ENCODE data around the gene EHD4.

EHD4 gene

DNA sequence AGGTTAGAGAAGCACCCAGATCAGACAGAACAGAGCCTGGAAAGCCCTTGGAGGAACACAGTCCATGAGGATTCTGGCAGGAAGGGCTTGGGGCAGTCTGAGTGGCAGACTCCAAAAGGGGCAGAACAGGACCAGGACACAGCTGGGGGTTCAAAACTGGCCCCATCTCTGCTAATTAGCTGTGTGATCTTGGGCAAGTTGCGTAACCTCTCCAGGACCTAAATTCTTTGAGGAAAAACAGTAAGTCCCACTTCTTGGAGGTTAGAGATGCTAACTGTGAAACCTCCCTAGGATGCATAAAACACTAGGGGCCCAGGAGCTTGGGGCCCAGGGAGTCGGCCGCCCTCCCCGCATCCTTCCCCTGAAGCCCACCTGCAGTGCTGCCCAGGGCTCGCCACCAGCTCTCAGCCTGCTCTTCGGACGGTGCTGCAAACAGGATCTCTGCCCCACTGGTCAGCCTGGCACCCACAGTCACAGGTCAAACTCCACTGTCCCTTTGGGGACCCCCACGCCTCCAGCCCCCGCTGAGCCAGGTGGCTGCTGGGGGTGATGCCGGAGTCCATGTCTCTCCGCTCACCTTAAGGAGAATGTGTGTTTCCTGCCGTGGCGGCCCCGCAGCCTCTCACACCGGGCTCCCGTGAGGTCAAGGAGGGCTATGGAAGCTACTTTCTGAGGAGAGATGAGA is 121.7 kb downstream of the EHD4 start:
- no peak for FAIRE-seq
- TF ChIP-seq, protein P1, sequence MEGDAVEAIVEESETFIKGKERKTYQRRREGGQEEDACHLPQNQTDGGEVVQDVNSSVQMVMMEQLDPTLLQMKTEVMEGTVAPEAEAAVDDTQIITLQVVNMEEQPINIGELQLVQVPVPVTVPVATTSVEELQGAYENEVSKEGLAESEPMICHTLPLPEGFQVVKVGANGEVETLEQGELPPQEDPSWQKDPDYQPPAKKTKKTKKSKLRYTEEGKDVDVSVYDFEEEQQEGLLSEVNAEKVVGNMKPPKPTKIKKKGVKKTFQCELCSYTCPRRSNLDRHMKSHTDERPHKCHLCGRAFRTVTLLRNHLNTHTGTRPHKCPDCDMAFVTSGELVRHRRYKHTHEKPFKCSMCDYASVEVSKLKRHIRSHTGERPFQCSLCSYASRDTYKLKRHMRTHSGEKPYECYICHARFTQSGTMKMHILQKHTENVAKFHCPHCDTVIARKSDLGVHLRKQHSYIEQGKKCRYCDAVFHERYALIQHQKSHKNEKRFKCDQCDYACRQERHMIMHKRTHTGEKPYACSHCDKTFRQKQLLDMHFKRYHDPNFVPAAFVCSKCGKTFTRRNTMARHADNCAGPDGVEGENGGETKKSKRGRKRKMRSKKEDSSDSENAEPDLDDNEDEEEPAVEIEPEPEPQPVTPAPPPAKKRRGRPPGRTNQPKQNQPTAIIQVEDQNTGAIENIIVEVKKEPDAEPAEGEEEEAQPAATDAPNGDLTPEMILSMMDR (IDR thresholded peaks at IDR 0.05; ENCODE audit: insufficient read depth, missing control alignments) = no peak
- no peak for DNase-seq (ENCODE audit: insufficient read length, low spot score)

DNA sequence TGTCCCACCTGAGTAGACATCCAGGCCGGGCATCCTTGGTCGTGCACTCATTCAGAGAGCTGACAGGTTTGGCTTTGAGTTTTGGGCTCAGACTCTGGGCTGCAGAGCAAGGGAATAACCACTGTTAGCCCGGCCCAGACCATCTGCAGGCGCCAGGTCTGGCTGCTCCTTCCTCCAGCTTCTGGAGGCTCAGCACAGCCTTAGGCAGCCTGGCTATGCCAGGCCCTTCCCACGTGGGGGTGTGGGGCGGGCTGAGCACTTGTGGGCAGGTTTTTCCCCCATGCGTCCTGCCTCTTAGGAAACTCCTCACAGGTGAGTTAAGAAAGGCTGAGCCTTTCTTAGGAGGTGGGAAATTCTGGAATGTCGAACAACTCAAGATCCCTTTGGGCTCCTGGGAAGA is 122.5 kb downstream of the EHD4 start:
- DNase-seq (ENCODE audit: insufficient read length, low spot score) = no peak
- no peak for FAIRE-seq
- TF ChIP-seq, protein P1 (IDR thresholded peaks at IDR 0.05; ENCODE audit: insufficient read depth, missing control alignments) = no peak

DNA sequence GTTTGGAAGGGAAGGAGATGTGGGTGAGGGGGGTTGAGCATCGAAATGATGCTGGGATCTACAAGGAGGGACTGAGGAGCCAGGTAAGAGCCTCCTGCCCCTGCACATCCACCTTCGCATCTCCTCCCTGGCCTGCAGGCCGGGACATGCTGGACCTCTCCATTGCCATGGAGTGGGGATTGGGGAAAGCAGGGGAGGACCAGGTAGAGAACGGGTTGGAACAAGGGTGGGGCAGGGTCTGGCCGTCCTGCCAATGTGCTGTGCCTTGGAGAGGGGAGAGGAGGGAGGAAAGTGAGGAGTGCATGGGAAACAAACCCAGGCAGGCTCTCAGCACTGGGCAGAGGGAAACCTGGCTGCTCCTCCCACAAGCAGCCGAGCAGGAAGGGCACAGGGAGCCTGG is 123.2 kb downstream of the EHD4 start:
- FAIRE-seq = no peak
- DNase-seq (ENCODE audit: insufficient read length, low spot score) = no peak
- TF ChIP-seq, protein P1 (IDR thresholded peaks at IDR 0.05; ENCODE audit: insufficient read depth, missing control alignments) = no peak

DNA sequence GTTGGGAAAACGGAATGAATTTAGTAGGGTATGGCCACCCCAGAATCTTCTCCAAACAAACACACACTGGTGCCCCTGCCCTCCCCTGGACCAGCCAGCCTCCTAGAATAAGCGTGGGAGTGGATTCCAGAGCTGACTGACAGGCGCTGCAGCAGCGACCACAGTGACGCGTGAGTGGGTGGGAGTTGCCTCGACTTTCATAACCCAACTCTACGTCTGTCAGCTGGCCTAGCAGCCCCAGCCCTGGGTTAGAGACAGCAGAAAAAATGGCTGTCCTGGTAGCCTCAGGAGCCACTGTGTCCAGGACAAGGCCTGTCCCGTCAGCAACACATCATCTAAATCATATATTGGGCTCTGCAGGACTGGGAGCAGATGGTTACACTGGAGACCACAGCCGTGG is 123.7 kb downstream of the EHD4 start:
- DNase-seq (ENCODE audit: insufficient read length, low spot score) = no peak
- TF ChIP-seq, protein P1 (IDR thresholded peaks at IDR 0.05; ENCODE audit: insufficient read depth, missing control alignments) = no peak
- FAIRE-seq = no peak

DNA sequence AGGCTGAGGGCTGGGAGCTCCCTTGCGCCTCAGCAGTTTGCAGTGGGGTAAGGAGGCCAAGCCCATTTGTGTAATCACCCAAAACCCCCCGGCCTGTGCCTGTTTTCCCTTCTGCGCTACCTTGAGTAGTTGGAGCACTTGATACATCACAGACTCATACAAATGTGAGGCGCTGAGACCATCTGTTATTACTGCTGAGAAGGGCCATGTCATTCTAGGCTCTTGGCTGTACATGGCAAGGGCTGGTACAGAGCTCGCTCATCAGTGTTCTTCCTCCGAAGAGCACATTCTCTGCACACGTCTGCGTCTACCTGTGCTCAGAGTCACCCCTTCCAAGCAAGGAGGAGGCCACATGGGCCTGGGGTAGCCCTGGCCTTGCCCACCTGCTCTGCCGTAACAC is 124.4 kb downstream of the EHD4 start:
- TF ChIP-seq, protein P1 (IDR thresholded peaks at IDR 0.05; ENCODE audit: insufficient read depth, missing control alignments) = no peak
- DNase-seq (ENCODE audit: insufficient read length, low spot score) (no peak), FAIRE-seq (no peak)

DNA sequence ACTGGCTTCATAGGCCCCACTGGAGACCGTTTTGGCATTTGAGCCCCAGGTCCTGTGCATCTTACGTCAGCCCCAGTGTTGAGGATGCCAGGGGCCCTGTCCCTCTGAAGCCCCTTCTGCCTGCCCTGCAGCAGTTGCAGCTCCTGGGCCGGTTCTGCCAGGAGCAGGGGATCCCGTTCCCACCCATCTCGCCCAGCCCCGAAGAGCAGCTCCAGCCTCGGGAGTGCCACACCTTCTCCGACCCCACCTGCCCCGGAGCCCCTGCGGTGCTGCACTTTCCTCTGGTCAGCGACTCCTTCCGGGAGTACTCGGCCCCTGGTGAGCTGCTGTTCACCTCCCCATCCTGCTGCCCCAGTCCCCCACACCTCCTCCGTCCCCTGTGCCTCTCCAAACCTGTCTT is 125.2 kb downstream of the EHD4 start:
- DNase-seq (ENCODE audit: insufficient read length, low spot score) = no peak
- no peak for FAIRE-seq
- TF ChIP-seq, protein P1 (IDR thresholded peaks at IDR 0.05; ENCODE audit: insufficient read depth, missing control alignments) = no peak
